GM12878 (cell line): Measurements from ENCODE around the gene LZTFL1. TPM values are rescaled to one million over a fixed set of nuclear protein-coding genes. Genes with fewer than 3 reads are reported as not detected.

Experiments used
- ATAC-seq: fragments of 200-7000 bp; cut with Tn5 transposase; 3 replicates; pipeline ENCODE4 v1.9.1; 2020; ENCODE audit warnings: mild to moderate bottlenecking, moderate library complexity
- BruUV-seq: library from RNA; stranded (reverse); fragments of 400-500 nt; replicated peaks from 2 replicates; lab custom pipeline; 2021; lab: Mats Ljungman, UMichigan
- CTCF ChIA-PET: fragments of 300-600 bp; sonication (Branson Sonifier 250); formaldehyde crosslinking; extraction: SDS; loops from one replicate; lab custom pipeline; 2021; ENCODE audit warnings: inconsistent platforms; lab: Yijun Ruan, JAX
- POLR2A ChIA-PET: fragments of 350-600 bp; formaldehyde crosslinking; extraction: SDS; loops from one replicate; lab custom pipeline; 2021; ENCODE audit warnings: inconsistent platforms; lab: Charles Lee
- RAD21 ChIA-PET: fragments of 300-600 bp; sonication (Branson Sonifier 250); formaldehyde crosslinking; loops from one replicate; lab custom pipeline; 2023; ENCODE audit warnings: antibody characterized with exemption; ENCODE audit not compliant: unreplicated experiment; lab: Charles Lee
- SMC1A ChIA-PET: fragments of 300-600 bp; sonication (Branson Sonifier 250); formaldehyde crosslinking; loops from one replicate; lab custom pipeline; 2023; ENCODE audit not compliant: unreplicated experiment, uncharacterized antibody; lab: Charles Lee
- DNase-seq: peaks from one replicate; pipeline ENCODE4 v3.0.0-alpha.2; 2011; ENCODE audit warnings: low read depth, low spot score
- FAIRE-seq: peaks from 3 replicates; lab custom pipeline; 2011; peaks lifted over from hg19 to GRCh38; lab: Jason Lieb, UNC
- H2AFZ ChIP-seq: 2 replicates; pipeline ENCODE4 v1.6.0; 2011; ENCODE audit warnings: low read depth, low read length, control low read depth; ENCODE audit not compliant: control insufficient read depth
- H3K27ac ChIP-seq: 2 replicates; pipeline ENCODE4 v1.5.1; 2011; ENCODE audit warnings: control low read depth; ENCODE audit not compliant: control insufficient read depth, insufficient read depth
- H3K27me3 ChIP-seq, 2 experiments: replicated peaks in 1 of 2; 2 replicates each; pipeline versions ENCODE4 v1.6.0 to v1.6.1; 2011; ENCODE audit warnings: low read length in 1 of 2; ENCODE audit not compliant: control insufficient read depth in 2 of 2, insufficient read depth in 2 of 2
- H3K36me3 ChIP-seq, 2 experiments: 2 replicates each; pipeline ENCODE4 v1.5.1; 2011; ENCODE audit warnings: low read length in 1 of 2; ENCODE audit not compliant: control insufficient read depth in 2 of 2, insufficient read depth in 2 of 2
- H3K4me1 ChIP-seq: 2 replicates; pipeline ENCODE4 v1.6.1; 2011; ENCODE audit warnings: mild to moderate bottlenecking, low read length, moderate library complexity, mixed read lengths; ENCODE audit not compliant: control insufficient read depth, insufficient read depth
- H3K4me2 ChIP-seq: 2 replicates; pipeline ENCODE4 v1.6.0; 2011; ENCODE audit warnings: control low read depth; ENCODE audit not compliant: control insufficient read depth, insufficient read depth
- H3K4me3 ChIP-seq: fragments of 200-600 bp; sonication (generic); 2 replicates; pipeline ENCODE4 v1.5.1; 2016
- H3K79me2 ChIP-seq: 2 replicates; pipeline ENCODE4 v1.6.0; 2011; ENCODE audit warnings: low read length; ENCODE audit not compliant: control insufficient read depth, insufficient read depth
- H3K9ac ChIP-seq: 2 replicates; pipeline ENCODE4 v1.8.0; 2011; ENCODE audit warnings: low read length, control low read depth, mixed read lengths; ENCODE audit not compliant: control insufficient read depth, insufficient read depth
- H3K9me3 ChIP-seq: replicated peaks from 3 replicates; pipeline ENCODE4 v1.5.1; 2011; ENCODE audit warnings: mild to moderate bottlenecking, low read length; ENCODE audit not compliant: control insufficient read depth, insufficient read depth
- H4K20me1 ChIP-seq: 2 replicates; pipeline ENCODE4 v1.6.0; 2011; ENCODE audit not compliant: control insufficient read depth, insufficient read depth
- CBX5 ChIP-seq: sonication (generic); IDR thresholded peaks from 2 replicates; pipeline ENCODE4 v1.6.1; 2016; ENCODE audit warnings: low read depth, moderate library complexity, mild to moderate bottlenecking, inconsistent platforms
- CHD1 ChIP-seq: IDR thresholded peaks from 2 replicates; pipeline ENCODE4 v1.6.1; 2012; ENCODE audit warnings: low read depth, low read length, improper control_type of control experiment
- IKZF2 ChIP-seq, 2 experiments: fragments of 450-650 bp; IDR thresholded peaks; 2 replicates each; pipeline ENCODE4 v1.6.1; 2017; ENCODE audit warnings: mild to moderate bottlenecking in 2 of 2, moderate library complexity in 2 of 2
- RAD51 ChIP-seq: fragments of 450-650 bp; IDR thresholded peaks from 2 replicates; pipeline ENCODE4 v1.6.1; 2016; ENCODE audit warnings: moderate library complexity, mild to moderate bottlenecking, inconsistent platforms
- RFX5 ChIP-seq: IDR thresholded peaks from 2 replicates; pipeline ENCODE4 v1.6.1; 2011; ENCODE audit warnings: low read depth, low read length, improper control_type of control experiment
- ZNF217 ChIP-seq: fragments of 450-650 bp; IDR thresholded peaks from 2 replicates; pipeline ENCODE4 v1.6.1; 2017; ENCODE audit warnings: antibody characterized with exemption, mild to moderate bottlenecking
- WGBS: methylation state at CpG from one replicate; pipeline ENCODE4 v1.1.6; 2016; ENCODE audit warnings: low lambda C conversion rate; ENCODE audit not compliant: insufficient replicate concordance, insufficient coverage; ENCODE audit errors: missing lambda C conversion rate; 5-methylcytosine and 5-hydroxymethylcytosine counted together
- in situ Hi-C: fragments of 300-500 bp; cut with MboI; formaldehyde crosslinking; loops from 9 replicates; pipeline ENCODE4 v1.14.3; 2018; ENCODE audit warnings: mixed read lengths
- intact Hi-C: fragments of 100-400 bp; cut with micrococcal nuclease; formaldehyde crosslinking; loops from one replicate; pipeline ENCODE4 v1.14.2; 2022; ENCODE audit not compliant: unreplicated experiment
- polyA plus RNA-seq, 11 experiments: library from polyadenylated mRNA; depleted of rRNA in 4 of 11; unstranded in 6 of 11; stranded (reverse) in 5 of 11; fragments of >200 nt; fragmentation: Nextera tagmentation in 4 of 11; fragmentation: Illumina TruSeq in 1 of 11; extraction: Ambion mirVana in 4 of 11; extraction: Trizol in 1 of 11; gene quantifications; 1 replicate in 1 of 11; 2 replicates in 10 of 11; pipeline versions ENCODE4 v1.2.1 to v1.2.3, GENCODE V29; 2011 to 2016; ENCODE audit warnings: inconsistent platforms in 2 of 11, missing spikeins in 2 of 11, low read depth in 1 of 11
- total RNA-seq, 4 experiments: library from RNA; depleted of rRNA in 3 of 4; stranded (reverse); fragments of >200 nt in 3 of 4; fragmentation: Illumina TruSeq in 1 of 4; extraction: Trizol in 1 of 4; gene quantifications; 2 replicates each; pipeline versions ENCODE4 v1.2.1 to v1.2.3, GENCODE V29; 2013 to 2021
- TF ChIP-seq, protein P1 (sequence below): fragments of 150-350 bp; IDR thresholded peaks from 2 replicates; pipeline ENCODE4 v1.6.1; 2016; ENCODE audit warnings: low read depth, low read length
- TF ChIP-seq, protein P2 (sequence below): fragments of 450-650 bp; IDR thresholded peaks from 2 replicates; pipeline ENCODE4 v1.6.1; 2017; ENCODE audit warnings: low read depth, mild to moderate bottlenecking, moderate library complexity

LZTFL1 gene
- total and polyA plus RNA-seq, 10 of the 15 experiments (the other 5 are each of a cell fraction or from before 2014, with no cell fraction given) = 9.8 to 74.1 (median 11.9) TPM

DNA sequence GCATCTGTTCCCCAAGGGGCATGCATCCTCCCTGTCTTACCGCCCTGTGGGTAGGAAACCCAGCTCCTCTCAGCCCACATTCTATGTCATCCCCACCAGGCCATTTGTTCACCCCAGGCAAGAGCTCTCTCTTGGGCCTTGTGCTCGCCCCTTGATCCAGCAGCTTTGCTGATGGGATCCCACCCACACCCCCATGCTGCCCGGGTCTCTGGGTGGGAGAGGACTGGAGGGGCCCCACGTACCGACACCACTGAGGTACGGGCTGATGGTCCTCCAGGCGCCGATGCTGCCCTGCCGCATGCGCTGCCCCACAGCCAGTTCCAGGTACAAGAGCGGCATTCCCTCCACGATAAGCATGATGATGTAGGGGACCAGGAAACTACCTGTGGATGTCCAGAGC, 60.1 kb downstream of the LZTFL1 start:
- Histone ChIP-seq H3K4me2 (no peak overlapping the region), H4K20me1 (no peaks in the 10 kb centered on the region), H3K27ac (no peak overlapping the region), H3K9me3 (no peaks in the 10 kb centered on the region), H3K27me3 (0 out of 4 replicates have a peak, but pooled peaks cover 0 to 3% of the 10 kb centered on the region in 2 experiments), H3K4me3 (no peak overlapping the region), H3K4me1 (no peaks in the 10 kb centered on the region), H3K36me3 (no peaks in the 10 kb centered on the region), H3K79me2 (no peaks in the 10 kb centered on the region), H3K9ac (no peak overlapping the region)
- intact Hi-C loops (no loop called here), in situ Hi-C loops (no loop called here)
- FAIRE-seq (no peak), ATAC-seq (no peak), DNase-seq (no peak)
- POLR2A ChIA-PET = no interaction called here
- WGBS = 53% methylated on average over 12 of the region's 12 CpGs
- BruUV-seq = no TSS peak
- RAD21 ChIA-PET = interaction anchor here (1.0 kb wide), 1 partner anchor 297 kb away, joined by 3 read pairs; no protein-coding TSS in a partner anchor
- CTCF ChIA-PET = interaction anchor here (1.0 kb wide), 1 partner anchor 14 kb away, joined by 3 read pairs; no protein-coding TSS in a partner anchor
- TF ChIP-seq RFX5 (no peak), ZNF217 (no peak), IKZF2 (IDR thresholded peaks at IDR 0.05) (no peak), CBX5 (no peak), CHD1 (no peak), RAD51 (no peak)
- TF ChIP-seq, protein P1, sequence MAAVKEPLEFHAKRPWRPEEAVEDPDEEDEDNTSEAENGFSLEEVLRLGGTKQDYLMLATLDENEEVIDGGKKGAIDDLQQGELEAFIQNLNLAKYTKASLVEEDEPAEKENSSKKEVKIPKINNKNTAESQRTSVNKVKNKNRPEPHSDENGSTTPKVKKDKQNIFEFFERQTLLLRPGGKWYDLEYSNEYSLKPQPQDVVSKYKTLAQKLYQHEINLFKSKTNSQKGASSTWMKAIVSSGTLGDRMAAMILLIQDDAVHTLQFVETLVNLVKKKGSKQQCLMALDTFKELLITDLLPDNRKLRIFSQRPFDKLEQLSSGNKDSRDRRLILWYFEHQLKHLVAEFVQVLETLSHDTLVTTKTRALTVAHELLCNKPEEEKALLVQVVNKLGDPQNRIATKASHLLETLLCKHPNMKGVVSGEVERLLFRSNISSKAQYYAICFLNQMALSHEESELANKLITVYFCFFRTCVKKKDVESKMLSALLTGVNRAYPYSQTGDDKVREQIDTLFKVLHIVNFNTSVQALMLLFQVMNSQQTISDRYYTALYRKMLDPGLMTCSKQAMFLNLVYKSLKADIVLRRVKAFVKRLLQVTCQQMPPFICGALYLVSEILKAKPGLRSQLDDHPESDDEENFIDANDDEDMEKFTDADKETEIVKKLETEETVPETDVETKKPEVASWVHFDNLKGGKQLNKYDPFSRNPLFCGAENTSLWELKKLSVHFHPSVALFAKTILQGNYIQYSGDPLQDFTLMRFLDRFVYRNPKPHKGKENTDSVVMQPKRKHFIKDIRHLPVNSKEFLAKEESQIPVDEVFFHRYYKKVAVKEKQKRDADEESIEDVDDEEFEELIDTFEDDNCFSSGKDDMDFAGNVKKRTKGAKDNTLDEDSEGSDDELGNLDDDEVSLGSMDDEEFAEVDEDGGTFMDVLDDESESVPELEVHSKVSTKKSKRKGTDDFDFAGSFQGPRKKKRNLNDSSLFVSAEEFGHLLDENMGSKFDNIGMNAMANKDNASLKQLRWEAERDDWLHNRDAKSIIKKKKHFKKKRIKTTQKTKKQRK = no peak
- TF ChIP-seq, protein P2, sequence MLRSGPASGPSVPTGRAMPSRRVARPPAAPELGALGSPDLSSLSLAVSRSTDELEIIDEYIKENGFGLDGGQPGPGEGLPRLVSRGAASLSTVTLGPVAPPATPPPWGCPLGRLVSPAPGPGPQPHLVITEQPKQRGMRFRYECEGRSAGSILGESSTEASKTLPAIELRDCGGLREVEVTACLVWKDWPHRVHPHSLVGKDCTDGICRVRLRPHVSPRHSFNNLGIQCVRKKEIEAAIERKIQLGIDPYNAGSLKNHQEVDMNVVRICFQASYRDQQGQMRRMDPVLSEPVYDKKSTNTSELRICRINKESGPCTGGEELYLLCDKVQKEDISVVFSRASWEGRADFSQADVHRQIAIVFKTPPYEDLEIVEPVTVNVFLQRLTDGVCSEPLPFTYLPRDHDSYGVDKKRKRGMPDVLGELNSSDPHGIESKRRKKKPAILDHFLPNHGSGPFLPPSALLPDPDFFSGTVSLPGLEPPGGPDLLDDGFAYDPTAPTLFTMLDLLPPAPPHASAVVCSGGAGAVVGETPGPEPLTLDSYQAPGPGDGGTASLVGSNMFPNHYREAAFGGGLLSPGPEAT = no peak
- TF ChIP-seq, all 136 proteins: peak for 0
- SMC1A ChIA-PET = interaction anchor here (0.5 kb wide), 1 partner anchor 49 kb away, joined by 4 read pairs; no protein-coding TSS in a partner anchor
- H2AFZ ChIP-seq = no peak overlapping the region
